GM12865 (cell line): ENCODE results near the gene METTL14.

Experiments
- DNase-seq: peaks from one replicate; pipeline ENCODE4 v3.0.0; 2010; ENCODE audit warnings: low read depth
- H3K4me3 ChIP-seq: 2 replicates; pipeline ENCODE4 v1.5.1; 2011; ENCODE audit warnings: mild to moderate bottlenecking, low read depth, low read length, control low read depth
- CTCF ChIP-seq: IDR thresholded peaks from 2 replicates; pipeline ENCODE4 v1.5.1; 2011; ENCODE audit warnings: low read length, control low read depth, low read depth, inconsistent platforms; ENCODE audit not compliant: insufficient read depth; ENCODE audit errors: missing control alignments

The METTL14 gene

GRCh38 chr4:118752551-118752950, 67.4 kb downstream of the METTL14 start:
- no peak overlapping the region for H3K4me3 ChIP-seq
- DNase-seq, result no peak

GRCh38 chr4:118753096-118753495, 67.9 kb downstream of the METTL14 start:
- no peak for TF ChIP-seq CTCF
- no peak overlapping the region for H3K4me3 ChIP-seq
- DNase-seq, result no peak

More at GRCh38 chr4:118752551-118752950, 67.4 kb downstream of the METTL14 start:
- TF ChIP-seq CTCF, result no peak

- no peak for DNase-seq
- H3K4me3 ChIP-seq, result no peak overlapping the region
- no peak for TF ChIP-seq CTCF
Measured at GRCh38 chr4:118753685-118754084, 68.5 kb downstream of the METTL14 start.

GRCh38 chr4:118754890-118755289, 69.7 kb downstream of the METTL14 start:
- no peak for TF ChIP-seq CTCF
- no peak overlapping the region for H3K4me3 ChIP-seq
- DNase-seq, result no peak

- TF ChIP-seq CTCF, result no peak
- H3K4me3 ChIP-seq, result no peak overlapping the region
- no peak for DNase-seq
Measured at GRCh38 chr4:118755438-118756226, 70.4 kb downstream of the METTL14 start.

- H3K4me3 ChIP-seq, result no peak overlapping the region
- no peak for TF ChIP-seq CTCF
- DNase-seq, result no peak
Measured at GRCh38 chr4:118756429-118756828, 71.2 kb downstream of the METTL14 start.

GRCh38 chr4:118756958-118757357, 71.8 kb downstream of the METTL14 start:
- DNase-seq, result no peak
- TF ChIP-seq CTCF, result no peak
- no peak overlapping the region for H3K4me3 ChIP-seq
